Caco-2 (cell line): ENCODE results near the gene ZNRD2. TPM values are rescaled to one million over a fixed set of nuclear protein-coding genes. Genes with fewer than 3 reads are reported as not detected.

Experiments used
- BruUV-seq: library from RNA; stranded (reverse); fragments of 400-500 nt; replicated peaks from 2 replicates; lab custom pipeline; 2021; lab: Mats Ljungman, UMichigan
- CTCF ChIA-PET: fragments of 300-600 bp; sonication (Branson Sonifier 250); formaldehyde crosslinking; loops from one replicate; lab custom pipeline; 2022; ENCODE audit warnings: antibody characterized with exemption; lab: Charles Lee
- POLR2A ChIA-PET: fragments of 300-600 bp; sonication (Branson Sonifier 250); formaldehyde crosslinking; loops from one replicate; lab custom pipeline; 2022; ENCODE audit warnings: antibody characterized with exemption; lab: Charles Lee
- DNase-seq, 2 experiments: peaks; one replicate each; pipeline versions ENCODE4 v3.0.0 to v3.0.0-alpha.2; 2020 to 2022
- H3K27me3 ChIP-seq: replicated peaks from 2 replicates; pipeline ENCODE4 v1.6.0; 2011; ENCODE audit warnings: low read length; ENCODE audit not compliant: control insufficient read depth, insufficient read depth
- H3K36me3 ChIP-seq: 2 replicates; pipeline ENCODE4 v1.5.1; 2011; ENCODE audit warnings: low read length; ENCODE audit not compliant: control insufficient read depth, insufficient read depth
- H3K4me1 ChIP-seq: fragments of 250-450 bp; sonication (Bioruptor Pico); 2 replicates; pipeline ENCODE4 v1.5.1; 2020; ENCODE audit warnings: mild to moderate bottlenecking
- H3K4me3 ChIP-seq: 2 replicates; pipeline ENCODE4 v1.5.1; 2011; ENCODE audit warnings: low read depth, mild to moderate bottlenecking, control low read depth, low read length
- H3K9me3 ChIP-seq: fragments of 250-450 bp; sonication (Bioruptor Pico); 2 replicates; pipeline ENCODE4 v1.5.1; 2020; ENCODE audit warnings: mild to moderate bottlenecking, moderate library complexity
- H3K27ac Mint-ChIP-seq: one replicate; pipeline ENCODE4 v1.8.0; 2022; ENCODE audit warnings: mixed read lengths; ENCODE audit not compliant: unreplicated experiment
- H3K27me3 Mint-ChIP-seq: one replicate; pipeline ENCODE4 v1.8.0; 2022; ENCODE audit warnings: mixed read lengths; ENCODE audit not compliant: insufficient read depth, unreplicated experiment
- H3K36me3 Mint-ChIP-seq: one replicate; pipeline ENCODE4 v1.8.0; 2022; ENCODE audit warnings: mild to moderate bottlenecking, mixed read lengths; ENCODE audit not compliant: insufficient read depth, unreplicated experiment
- H3K4me1 Mint-ChIP-seq: one replicate; pipeline ENCODE4 v1.8.0; 2022; ENCODE audit warnings: low read depth, mixed read lengths; ENCODE audit not compliant: unreplicated experiment
- H3K4me3 Mint-ChIP-seq: one replicate; pipeline ENCODE4 v1.8.0; 2022; ENCODE audit warnings: mild to moderate bottlenecking, moderate library complexity, mixed read lengths; ENCODE audit not compliant: unreplicated experiment
- H3K9me3 Mint-ChIP-seq: one replicate; pipeline ENCODE4 v1.8.0; 2022; ENCODE audit warnings: mixed read lengths; ENCODE audit not compliant: unreplicated experiment
- intact Hi-C: fragments of 100-400 bp; cut with micrococcal nuclease; formaldehyde crosslinking; loops from one replicate; pipeline ENCODE4 v1.10.0; 2022; ENCODE audit not compliant: unreplicated experiment
- total RNA-seq: library from RNA; stranded (reverse); gene quantifications from 2 replicates; pipeline ENCODE4 v1.2.3, GENCODE V29; 2022
- TF ChIP-seq, protein P1 (sequence below), 2 experiments: fragments of 200-600 bp in 1 of 2; IDR thresholded peaks; 1 replicate in 1 of 2; 2 replicates in 1 of 2; pipeline versions ENCODE4 v1.5.1 to v1.8.0; 2011 to 2022; ENCODE audit warnings: antibody characterized with exemption in 1 of 2, control low read depth in 1 of 2, inconsistent platforms in 1 of 2, low read depth in 1 of 2, low read length in 1 of 2, mild to moderate bottlenecking in 1 of 2, moderate library complexity in 1 of 2; ENCODE audit not compliant: insufficient read depth in 1 of 2, severe bottlenecking in 1 of 2, unreplicated experiment in 1 of 2

Gene ZNRD2
- total RNA-seq, 1 experiment from 2014 or later: 53.9 TPM

DNA sequence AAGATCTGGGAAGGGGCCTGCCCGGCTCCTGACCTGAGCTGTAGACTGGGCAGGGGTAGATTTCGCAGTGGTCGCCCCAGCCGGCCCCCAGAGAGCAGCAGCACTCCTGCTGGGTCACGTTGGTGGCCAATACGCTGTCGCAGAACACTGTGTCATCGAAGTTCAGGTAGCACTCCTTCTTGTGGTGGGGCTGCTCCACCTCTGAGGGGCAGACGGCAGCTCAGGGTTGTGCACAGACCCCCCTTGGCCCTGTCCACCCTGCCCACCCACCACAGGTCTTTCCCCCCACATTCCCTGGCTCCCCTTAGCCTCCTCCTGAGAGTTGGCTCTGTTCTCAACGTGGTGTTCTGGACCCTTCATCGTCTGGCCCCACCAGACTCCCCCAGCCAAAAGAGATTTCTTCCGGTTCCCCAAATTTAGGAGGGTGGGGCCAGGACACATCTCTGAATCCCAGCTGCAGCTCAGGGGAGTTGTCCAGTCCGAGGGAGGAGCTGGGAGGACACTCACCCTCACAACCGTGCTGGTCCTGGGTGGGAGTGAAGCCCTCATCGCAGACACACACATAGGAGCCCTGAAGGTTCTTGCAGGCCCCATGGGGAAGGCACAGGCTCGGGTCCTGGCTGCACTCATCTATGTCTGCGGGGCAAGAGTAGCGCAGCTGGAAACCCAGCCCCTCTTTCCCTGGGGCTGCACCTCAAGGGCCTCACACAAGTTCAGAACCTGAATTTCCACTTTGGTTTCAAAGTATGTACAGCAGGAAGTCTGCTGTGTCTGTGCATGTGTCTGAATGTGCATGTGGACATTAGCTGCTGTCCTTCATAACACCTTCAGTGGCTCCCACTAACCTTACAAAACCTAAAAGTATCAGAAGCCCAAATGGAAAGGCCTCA is 28.9 kb upstream of the ZNRD2 start:
- ChIA-PET CTCF (interaction anchor here (0.5 to 2.7 kb wide), 10 partner anchors 10 to 804 kb away, joined by 3 to 23 read pairs (median 3); partner anchors contain the start of genes FAM89B, SCYL1 and ZNRD2), POLR2A (no interaction called here)
- Mint-ChIP-seq H3K36me3 (peaks cover 65% of the 10 kb centered on the region), H3K27ac (peak overlapping the region; percentile 46), H3K4me1 (peaks cover 39% of the 10 kb centered on the region), H3K4me3 (peak overlapping the region; percentile 63), H3K27me3 (no peaks in the 10 kb centered on the region), H3K9me3 (no peaks in the 10 kb centered on the region)
- TF ChIP-seq, protein P1, sequence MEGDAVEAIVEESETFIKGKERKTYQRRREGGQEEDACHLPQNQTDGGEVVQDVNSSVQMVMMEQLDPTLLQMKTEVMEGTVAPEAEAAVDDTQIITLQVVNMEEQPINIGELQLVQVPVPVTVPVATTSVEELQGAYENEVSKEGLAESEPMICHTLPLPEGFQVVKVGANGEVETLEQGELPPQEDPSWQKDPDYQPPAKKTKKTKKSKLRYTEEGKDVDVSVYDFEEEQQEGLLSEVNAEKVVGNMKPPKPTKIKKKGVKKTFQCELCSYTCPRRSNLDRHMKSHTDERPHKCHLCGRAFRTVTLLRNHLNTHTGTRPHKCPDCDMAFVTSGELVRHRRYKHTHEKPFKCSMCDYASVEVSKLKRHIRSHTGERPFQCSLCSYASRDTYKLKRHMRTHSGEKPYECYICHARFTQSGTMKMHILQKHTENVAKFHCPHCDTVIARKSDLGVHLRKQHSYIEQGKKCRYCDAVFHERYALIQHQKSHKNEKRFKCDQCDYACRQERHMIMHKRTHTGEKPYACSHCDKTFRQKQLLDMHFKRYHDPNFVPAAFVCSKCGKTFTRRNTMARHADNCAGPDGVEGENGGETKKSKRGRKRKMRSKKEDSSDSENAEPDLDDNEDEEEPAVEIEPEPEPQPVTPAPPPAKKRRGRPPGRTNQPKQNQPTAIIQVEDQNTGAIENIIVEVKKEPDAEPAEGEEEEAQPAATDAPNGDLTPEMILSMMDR (IDR thresholded peaks at IDR 0.05; ENCODE audit: insufficient read depth in 1 of 2, low read depth in 1 of 2, low read length in 1 of 2, severe bottlenecking in 1 of 2, unreplicated experiment in 1 of 2): no peak
- no peaks in the 10 kb centered on the region for H3K27me3 ChIP-seq
- peaks cover 21% of the 10 kb centered on the region for H3K4me1 ChIP-seq
- intact Hi-C loops: loop anchor here (1.0 to 2.0 kb wide), 2 partner anchors 11 to 29 kb away; partner anchors contain the start of gene ZNRD2
- peak; percentile 65 to 66 for DNase-seq
- no peak overlapping the region for H3K4me3 ChIP-seq
- 0 out of 2 replicates have a peak, but pooled peaks cover 4% of the 10 kb centered on the region for H3K36me3 ChIP-seq
- no TSS peak for BruUV-seq
- H3K9me3 ChIP-seq: no peaks in the 10 kb centered on the region

DNA sequence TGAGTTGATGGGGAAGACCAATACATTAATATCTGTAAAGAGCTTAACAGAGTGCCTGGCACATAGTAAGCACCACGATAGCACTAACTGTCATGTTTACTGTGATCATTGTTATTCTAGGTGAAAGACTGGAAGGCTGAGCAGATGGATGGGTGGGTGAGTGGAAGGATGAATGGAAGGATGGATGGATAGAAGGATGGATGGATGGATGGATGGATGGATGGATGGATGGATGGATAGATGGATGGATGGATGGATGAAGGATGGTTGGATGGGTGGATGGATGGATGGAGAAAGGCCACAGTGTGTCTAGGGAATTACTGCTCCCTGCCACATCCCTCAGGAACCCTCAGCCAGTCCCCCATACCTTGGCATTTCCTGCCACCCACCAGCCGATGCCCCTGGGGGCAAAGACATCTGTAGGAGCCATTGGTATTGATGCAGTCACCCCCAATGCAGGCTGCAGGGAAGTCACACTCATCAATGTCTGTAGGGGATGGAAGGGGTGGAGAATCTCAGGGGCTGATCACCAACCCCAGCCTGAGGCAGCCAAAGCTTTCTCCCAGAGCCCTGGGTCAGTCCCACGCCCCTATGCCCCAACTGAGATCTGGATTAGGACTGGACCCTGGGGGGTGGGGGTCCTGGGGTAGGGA is 27.4 kb upstream of the ZNRD2 start:
- H3K9me3 Mint-ChIP-seq: no peaks in the 10 kb centered on the region
- POLR2A ChIA-PET: no interaction called here
- CTCF ChIA-PET: interaction anchor here (0.6 kb wide), 1 partner anchor 782 kb away, joined by 3 read pairs; no protein-coding TSS in a partner anchor
- H3K36me3 ChIP-seq: 0 out of 2 replicates have a peak, but pooled peaks cover 4% of the 10 kb centered on the region
- BruUV-seq: no TSS peak
- no peaks in the 10 kb centered on the region for H3K9me3 ChIP-seq
- peaks cover 39% of the 10 kb centered on the region for H3K4me1 Mint-ChIP-seq
- no peaks in the 10 kb centered on the region for H3K27me3 Mint-ChIP-seq
- H3K36me3 Mint-ChIP-seq: peaks cover 55% of the 10 kb centered on the region
- peaks cover 21% of the 10 kb centered on the region for H3K4me1 ChIP-seq
- H3K4me3 Mint-ChIP-seq: no peak overlapping the region
- no peak for DNase-seq
- intact Hi-C loops: no loop called here
- H3K27ac Mint-ChIP-seq: no peak overlapping the region
- no peak overlapping the region for H3K4me3 ChIP-seq
- no peaks in the 10 kb centered on the region for H3K27me3 ChIP-seq
- TF ChIP-seq, protein P1 (IDR thresholded peaks at IDR 0.05; ENCODE audit: insufficient read depth in 1 of 2, low read depth in 1 of 2, low read length in 1 of 2, severe bottlenecking in 1 of 2, unreplicated experiment in 1 of 2): no peak

DNA sequence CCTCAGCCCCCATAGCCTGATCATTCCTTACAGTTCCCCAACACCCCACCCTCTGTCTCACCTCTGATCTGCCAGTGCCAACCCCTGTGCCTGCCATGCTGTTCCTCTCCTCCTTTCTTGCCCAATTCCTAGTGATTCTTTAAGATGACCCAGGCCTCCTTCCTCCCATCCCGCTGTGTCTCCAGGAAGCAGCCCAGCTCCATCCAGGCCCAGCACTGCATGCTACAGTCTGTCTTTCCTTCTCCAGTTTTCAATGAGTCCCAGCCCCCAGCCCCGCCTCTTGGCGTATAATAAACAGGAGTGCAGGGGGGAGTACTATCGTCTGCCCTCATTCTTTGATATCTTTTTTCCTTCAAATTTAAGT is 24.4 kb upstream of the ZNRD2 start:
- Histone ChIP-seq H3K9me3 (no peaks in the 10 kb centered on the region), H3K4me1 (peaks cover 24% of the 10 kb centered on the region), H3K27me3 (no peaks in the 10 kb centered on the region), H3K36me3 (0 out of 2 replicates have a peak, but pooled peaks cover 2% of the 10 kb centered on the region), H3K4me3 (peak overlapping the region; percentile 58)
- TF ChIP-seq, protein P1 (IDR thresholded peaks at IDR 0.05; ENCODE audit: insufficient read depth in 1 of 2, low read depth in 1 of 2, low read length in 1 of 2, severe bottlenecking in 1 of 2, unreplicated experiment in 1 of 2): no peak
- intact Hi-C loops: loop anchor here (1.0 kb wide), 1 partner anchor 24 kb away; the partner anchor contains the start of gene ZNRD2
- Mint-ChIP-seq H3K27me3 (no peaks in the 10 kb centered on the region), H3K9me3 (no peaks in the 10 kb centered on the region), H3K27ac (no peak overlapping the region), H3K36me3 (peaks cover 39% of the 10 kb centered on the region), H3K4me1 (peaks cover 41% of the 10 kb centered on the region), H3K4me3 (peak overlapping the region; percentile 67)
- ChIA-PET POLR2A (interaction anchor here (0.6 kb wide), 1 partner anchor 56 kb away, joined by 3 read pairs; no protein-coding TSS in a partner anchor), CTCF (no interaction called here)
- DNase-seq: no peak
- TSS peak; percentile 55 for BruUV-seq
